Vagina (tissue), 2 donors: ENCODE data around the gene FCHO1.

ENCODE experiments used
- POLR2A ChIP-seq, 2 donors: fragments of 450-650 bp; IDR thresholded peaks; one replicate each; pipeline ENCODE4 v1.6.1; 2017; ENCODE audit warnings: antibody characterized with exemption in 2 of 2, mild to moderate bottlenecking in 2 of 2, moderate library complexity in 2 of 2
- TF ChIP-seq, protein P1 (sequence below), 3 experiments: fragments of 450-650 bp in 2 of 3; fragments of 200-600 bp in 1 of 3; sonication (generic) in 1 of 3; IDR thresholded peaks; one replicate each; pipeline ENCODE4 v1.5.1; 2017 to 2019; ENCODE audit warnings: antibody characterized with exemption in 3 of 3, mild to moderate bottlenecking in 2 of 3, moderate library complexity in 2 of 3

- TF ChIP-seq, protein P1, sequence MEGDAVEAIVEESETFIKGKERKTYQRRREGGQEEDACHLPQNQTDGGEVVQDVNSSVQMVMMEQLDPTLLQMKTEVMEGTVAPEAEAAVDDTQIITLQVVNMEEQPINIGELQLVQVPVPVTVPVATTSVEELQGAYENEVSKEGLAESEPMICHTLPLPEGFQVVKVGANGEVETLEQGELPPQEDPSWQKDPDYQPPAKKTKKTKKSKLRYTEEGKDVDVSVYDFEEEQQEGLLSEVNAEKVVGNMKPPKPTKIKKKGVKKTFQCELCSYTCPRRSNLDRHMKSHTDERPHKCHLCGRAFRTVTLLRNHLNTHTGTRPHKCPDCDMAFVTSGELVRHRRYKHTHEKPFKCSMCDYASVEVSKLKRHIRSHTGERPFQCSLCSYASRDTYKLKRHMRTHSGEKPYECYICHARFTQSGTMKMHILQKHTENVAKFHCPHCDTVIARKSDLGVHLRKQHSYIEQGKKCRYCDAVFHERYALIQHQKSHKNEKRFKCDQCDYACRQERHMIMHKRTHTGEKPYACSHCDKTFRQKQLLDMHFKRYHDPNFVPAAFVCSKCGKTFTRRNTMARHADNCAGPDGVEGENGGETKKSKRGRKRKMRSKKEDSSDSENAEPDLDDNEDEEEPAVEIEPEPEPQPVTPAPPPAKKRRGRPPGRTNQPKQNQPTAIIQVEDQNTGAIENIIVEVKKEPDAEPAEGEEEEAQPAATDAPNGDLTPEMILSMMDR (IDR thresholded peaks at IDR 0.05): no peak
- TF ChIP-seq POLR2A (IDR thresholded peaks at IDR 0.05): no peak
These were observed 23.4 kb upstream of the FCHO1 start for GRCh38 chr19:17727843-17728242.
